GM21381 (cell line): ENCODE measurements around the gene HDAC4.

Experiments
- ATAC-seq: cut with Tn5 transposase; IDR thresholded peaks from one replicate; pipeline ENCODE4 v1.9.1; 2021; ENCODE audit warnings: mild to moderate bottlenecking, moderate library complexity; ENCODE audit not compliant: unreplicated experiment

HDAC4 gene

GRCh38 chr2:239212121-239212928 is 188.5 kb downstream of the HDAC4 start:
- no peak for ATAC-seq

- no peak for ATAC-seq
Observed at GRCh38 chr2:239211396-239212094, 189.3 kb downstream of the HDAC4 start.

GRCh38 chr2:239209783-239210182 is 191.0 kb downstream of the HDAC4 start:
- ATAC-seq: no peak

- ATAC-seq: no peak
Observed at GRCh38 chr2:239208465-239209180, 192.2 kb downstream of the HDAC4 start.

GRCh38 chr2:239206851-239207250 is 194.0 kb downstream of the HDAC4 start:
- ATAC-seq: no peak

GRCh38 chr2:239206042-239206441 is 194.8 kb downstream of the HDAC4 start:
- no peak for ATAC-seq

GRCh38 chr2:239204876-239205468 is 195.8 kb downstream of the HDAC4 start:
- ATAC-seq: no peak

GRCh38 chr2:239204136-239204875 is 196.5 kb downstream of the HDAC4 start:
- no peak for ATAC-seq

GRCh38 chr2:239203443-239204135 is 197.2 kb downstream of the HDAC4 start:
- ATAC-seq: no peak

GRCh38 chr2:239202836-239203235 is 198.0 kb downstream of the HDAC4 start:
- ATAC-seq: no peak

GRCh38 chr2:239202343-239202742 is 198.5 kb downstream of the HDAC4 start:
- ATAC-seq: no peak

- no peak for ATAC-seq
Observed at GRCh38 chr2:239201884-239202283, 198.9 kb downstream of the HDAC4 start.

- ATAC-seq: no peak
Observed at GRCh38 chr2:239201531-239201876, 199.3 kb downstream of the HDAC4 start.

- ATAC-seq: no peak
Observed at GRCh38 chr2:239200646-239201530, 199.9 kb downstream of the HDAC4 start.

- no peak for ATAC-seq
Observed at GRCh38 chr2:239199041-239199768, 201.6 kb downstream of the HDAC4 start.

- ATAC-seq: no peak
Observed at GRCh38 chr2:239198221-239198620, 202.6 kb downstream of the HDAC4 start.

GRCh38 chr2:239197146-239197545 is 203.7 kb downstream of the HDAC4 start:
- ATAC-seq: no peak

GRCh38 chr2:239196474-239197021 is 204.3 kb downstream of the HDAC4 start:
- ATAC-seq: no peak
